COLO668 (cell line): ENCODE measurements around the gene WRAP53.
A peak's percentile ranks its signal among the peaks of the same experiment; 100 is the strongest.

ENCODE experiments used
- DNase-seq: peaks from one replicate; lab custom pipeline; 2025; ENCODE audit not compliant: unreplicated experiment; lab: John Stamatoyannopoulos, UW

Gene WRAP53

DNA sequence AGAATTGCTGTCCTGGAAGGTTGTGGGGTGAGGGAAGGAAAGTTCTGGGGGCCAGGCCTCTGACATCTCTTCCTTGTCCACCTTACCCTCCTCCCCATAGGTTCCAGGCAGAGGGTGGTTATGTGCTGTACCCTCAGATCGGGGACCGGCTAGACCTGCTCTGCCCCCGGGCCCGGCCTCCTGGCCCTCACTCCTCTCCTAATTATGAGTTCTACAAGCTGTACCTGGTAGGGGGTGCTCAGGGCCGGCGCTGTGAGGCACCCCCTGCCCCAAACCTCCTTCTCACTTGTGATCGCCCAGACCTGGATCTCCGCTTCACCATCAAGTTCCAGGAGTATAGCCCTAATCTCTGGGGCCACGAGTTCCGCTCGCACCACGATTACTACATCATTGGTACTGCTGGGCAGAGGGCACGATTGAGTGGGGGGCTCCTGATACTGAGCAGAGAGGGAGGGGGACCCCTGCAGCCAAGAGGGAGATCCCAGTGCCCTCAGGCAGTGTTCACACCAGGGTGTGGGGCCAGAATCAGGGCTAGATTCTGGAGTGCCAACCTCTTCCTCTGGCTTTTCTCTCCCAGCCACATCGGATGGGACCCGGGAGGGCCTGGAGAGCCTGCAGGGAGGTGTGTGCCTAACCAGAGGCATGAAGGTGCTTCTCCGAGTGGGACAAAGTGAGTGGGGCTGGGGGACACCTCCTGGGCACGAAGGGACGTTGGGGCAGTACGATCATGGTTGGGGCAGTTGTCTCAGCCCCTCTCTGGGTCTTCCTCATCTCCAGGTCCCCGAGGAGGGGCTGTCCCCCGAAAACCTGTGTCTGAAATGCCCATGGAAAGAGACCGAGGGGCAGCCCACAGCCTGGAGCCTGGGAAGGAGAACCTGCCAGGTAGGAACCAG lies 19.8 kb downstream of the WRAP53 start:
- DNase-seq, result no peak

- DNase-seq, result no peak
These were observed 20.8 kb downstream of the WRAP53 start for GRCh38 chr17:7709031-7709430.

DNA sequence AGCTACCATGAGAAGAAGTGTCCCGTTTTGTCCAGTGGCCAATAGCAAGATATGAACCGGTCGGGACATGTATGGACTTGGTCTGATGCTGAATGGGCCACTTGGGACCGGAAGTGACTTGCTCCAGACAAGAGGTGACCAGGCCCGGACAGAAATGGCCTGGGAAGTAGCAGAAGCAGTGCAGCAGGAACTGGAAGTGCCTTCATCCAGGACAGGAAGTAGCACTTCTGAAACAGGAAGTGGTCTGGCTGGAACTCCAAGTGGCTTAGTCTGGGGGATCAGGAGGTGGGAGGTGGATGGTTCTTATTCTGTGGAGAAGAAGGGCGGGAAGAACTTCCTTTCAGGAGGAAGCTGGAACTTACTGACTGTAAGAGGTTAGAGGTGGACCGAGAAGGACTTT lies 22.0 kb downstream of the WRAP53 start:
- DNase-seq, result no peak

DNA sequence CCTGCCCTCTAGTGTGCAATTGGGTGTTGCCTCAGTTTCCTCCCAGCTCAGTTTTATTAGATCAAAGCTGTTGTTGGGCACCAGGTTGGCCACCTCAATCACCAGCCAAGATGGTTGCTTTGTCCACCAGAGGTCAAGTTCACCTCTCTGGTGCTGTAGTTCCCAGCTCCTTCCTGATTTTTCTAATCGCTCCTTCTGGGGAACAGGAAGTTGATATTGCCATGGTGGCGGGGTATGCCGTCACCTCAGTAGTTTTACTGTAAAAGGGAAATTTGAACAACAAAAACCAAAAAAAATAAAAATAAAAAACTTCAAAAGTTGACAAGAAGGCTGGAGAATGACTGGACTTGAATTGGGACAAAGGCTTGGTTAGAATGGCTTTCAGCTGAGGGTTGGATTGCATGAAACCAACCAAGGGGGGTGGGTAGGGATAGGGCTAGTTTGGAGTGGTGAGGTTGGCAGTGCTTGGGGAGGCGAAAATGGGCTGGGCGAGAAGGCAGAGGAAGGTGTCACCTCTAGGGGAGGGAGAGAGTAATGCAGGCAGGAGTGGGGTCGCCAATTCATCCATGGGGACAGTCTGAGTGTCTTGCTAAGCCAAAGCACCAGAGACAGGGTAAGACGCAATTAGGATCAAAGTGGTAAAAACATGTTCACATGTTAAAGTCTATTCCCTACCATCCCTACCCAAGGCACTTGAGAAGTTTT lies 22.9 kb downstream of the WRAP53 start:
- no peak for DNase-seq

DNA sequence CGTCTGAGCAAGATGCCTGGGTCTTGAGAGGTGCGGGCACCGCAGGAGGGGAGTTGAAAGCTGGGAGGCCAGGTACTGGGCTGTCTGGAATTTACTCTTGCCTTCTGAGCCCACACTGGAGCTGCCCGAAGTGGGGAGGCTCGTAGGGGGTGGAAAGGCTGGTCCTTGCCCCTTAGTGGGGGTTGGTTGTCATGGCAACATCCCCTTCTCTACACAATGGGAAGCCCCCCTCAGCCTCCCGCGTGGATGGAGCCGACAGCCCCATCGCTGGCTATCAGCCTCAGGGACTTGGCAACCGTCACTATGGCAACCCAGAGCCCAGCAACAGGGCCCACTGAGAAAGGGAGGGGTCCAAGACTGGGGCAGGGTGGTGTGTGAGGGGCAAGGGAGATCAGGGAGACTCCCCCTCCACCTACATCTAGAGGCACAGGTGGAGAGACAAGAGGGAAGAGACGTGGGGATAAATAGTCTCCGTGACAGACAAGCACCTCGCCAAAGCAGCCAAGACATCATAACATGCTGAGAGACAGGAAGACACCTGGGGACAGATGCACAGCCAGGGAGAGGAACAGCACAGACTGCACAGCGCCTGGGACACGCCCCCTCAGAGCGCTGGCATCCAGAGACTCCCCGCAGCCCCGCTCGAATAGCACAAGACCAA lies 24.0 kb downstream of the WRAP53 start:
- DNase-seq, result no peak

GRCh38 chr17:7713782-7714181 lies 25.5 kb downstream of the WRAP53 start:
- DNase-seq, result no peak

GRCh38 chr17:7714721-7715594 lies 26.7 kb downstream of the WRAP53 start:
- no peak for DNase-seq

GRCh38 chr17:7715936-7716886 lies 27.9 kb downstream of the WRAP53 start:
- no peak for DNase-seq

- DNase-seq, result peak; percentile 46
These were observed 28.9 kb downstream of the WRAP53 start, which contains the start of gene DNAH2 for GRCh38 chr17:7716901-7717755. TSS of gene DNAH2 (plus strand) at chr17:7717744. CDS start at chr17:7719735, 1,991 bp downstream.

- DNase-seq, result no peak
These were observed 29.6 kb downstream of the WRAP53 start for GRCh38 chr17:7717756-7718350.

GRCh38 chr17:7719661-7720060 lies 31.4 kb downstream of the WRAP53 start:
- no peak for DNase-seq

- no peak for DNase-seq
These were observed 31.8 kb downstream of the WRAP53 start for GRCh38 chr17:7720125-7720524.

- no peak for DNase-seq
These were observed 33.3 kb downstream of the WRAP53 start for GRCh38 chr17:7721612-7722011.

- no peak for DNase-seq
These were observed 39.6 kb downstream of the WRAP53 start for GRCh38 chr17:7727886-7728285.

GRCh38 chr17:7729816-7730215 lies 41.5 kb downstream of the WRAP53 start:
- no peak for DNase-seq

- no peak for DNase-seq
These were observed 44.8 kb downstream of the WRAP53 start for GRCh38 chr17:7732981-7733539.

DNA sequence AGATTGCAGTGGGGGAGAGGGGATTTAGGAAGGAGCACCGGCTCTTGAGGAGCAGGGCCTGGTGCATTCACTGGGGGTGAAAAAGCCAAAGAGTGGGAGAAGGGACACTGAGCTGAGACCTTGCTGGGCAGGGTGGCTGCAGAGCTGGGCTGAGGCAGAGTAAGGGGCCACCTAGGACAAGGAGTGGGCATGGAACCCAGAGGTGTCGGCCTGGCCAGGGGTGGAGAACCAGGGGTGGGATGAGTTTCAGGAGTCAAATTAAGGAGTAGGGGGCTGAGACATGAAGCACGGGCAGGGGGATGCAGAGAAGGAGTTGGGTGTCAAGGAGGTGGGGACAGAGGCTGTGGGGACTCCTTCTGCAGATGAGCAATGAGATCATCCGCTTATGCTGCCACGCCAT lies 49.3 kb downstream of the WRAP53 start:
- DNase-seq, result no peak

GRCh38 chr17:7739746-7740145 lies 51.5 kb downstream of the WRAP53 start:
- DNase-seq, result no peak
